ENCODE measurements around the gene TREX2. TPM values are rescaled to one million over a fixed set of nuclear protein-coding genes. Genes with fewer than 3 reads are reported as not detected.

TREX2 gene
- total RNA-seq, 2 experiments from 2014 or later: 3.7 to 6.7 TPM

- peak; percentile 48 for DNase-seq (ENCODE audit: low spot score)
- CTCF ChIA-PET (ENCODE audit: unreplicated experiment): no interaction called here
Observed at GRCh38 chrX:153438532-153438931, 7.3 kb downstream of the TREX2 start.

GRCh38 chrX:153435845-153436244 is 10.0 kb downstream of the TREX2 start:
- H3K4me3 ChIP-seq (ENCODE audit: low read depth, low read length, poor library complexity, severe bottlenecking): no peak overlapping the region
- ChIA-PET POLR2A (no interaction called here), CTCF (ENCODE audit: unreplicated experiment) (no interaction called here)
- H3K4me2 ChIP-seq (ENCODE audit: low read length): no peak overlapping the region
- H4K20me1 ChIP-seq (ENCODE audit: insufficient read depth, low read length): no peaks in the 10 kb centered on the region
- BruUV-seq (replicated peaks): no TSS peak
- no peaks in the 10 kb centered on the region for H3K9me3 ChIP-seq (ENCODE audit: low read length)
- H3K27ac ChIP-seq (ENCODE audit: low read depth, low read length, poor library complexity, severe bottlenecking): no peak overlapping the region
- TF ChIP-seq CTCF (conservative IDR thresholded peaks at IDR 0.05; ENCODE audit: low read length): no peak
- TF ChIP-seq EZH2phosphoT487 (IDR thresholded peaks at IDR 0.05; ENCODE audit: borderline replicate concordance, low read depth, low read length): no peak
- H3K36me3 ChIP-seq (ENCODE audit: insufficient read depth, low read length): no peaks in the 10 kb centered on the region
- no peaks in the 10 kb centered on the region for H3K9me2 ChIP-seq (ENCODE audit: insufficient read depth, low read length)
- DNase-seq (ENCODE audit: low spot score): no peak
- H2AFZ ChIP-seq (ENCODE audit: low read length): no peak overlapping the region
- H3K79me2 ChIP-seq (ENCODE audit: insufficient read depth, low read depth, low read length): no peaks in the 10 kb centered on the region
- H3K4me1 ChIP-seq (ENCODE audit: insufficient read depth, low read length, poor library complexity, severe bottlenecking): no peaks in the 10 kb centered on the region
- intact Hi-C loops (cut with micrococcal nuclease; ENCODE audit: unreplicated experiment): no loop called here

More at GRCh38 chrX:153438532-153438931, 7.3 kb downstream of the TREX2 start:
- POLR2A ChIA-PET: interaction anchor here (0.6 kb wide), 1 partner anchor 557 kb away, joined by 5 read pairs; no protein-coding TSS in a partner anchor
- Histone ChIP-seq H3K36me3 (ENCODE audit: insufficient read depth, low read length) (no peaks in the 10 kb centered on the region), H3K9me3 (ENCODE audit: low read length) (no peaks in the 10 kb centered on the region), H3K9me2 (ENCODE audit: insufficient read depth, low read length) (no peaks in the 10 kb centered on the region), H3K4me1 (ENCODE audit: insufficient read depth, low read length, poor library complexity, severe bottlenecking) (no peaks in the 10 kb centered on the region), H4K20me1 (ENCODE audit: insufficient read depth, low read length) (no peaks in the 10 kb centered on the region), H3K27ac (ENCODE audit: low read depth, low read length, poor library complexity, severe bottlenecking) (no peak overlapping the region), H3K79me2 (ENCODE audit: insufficient read depth, low read depth, low read length) (no peaks in the 10 kb centered on the region), H2AFZ (ENCODE audit: low read length) (no peak overlapping the region), H3K4me3 (ENCODE audit: low read depth, low read length, poor library complexity, severe bottlenecking) (no peak overlapping the region), H3K4me2 (ENCODE audit: low read length) (no peak overlapping the region)
- no TSS peak for BruUV-seq (replicated peaks)
- intact Hi-C loops (cut with micrococcal nuclease; ENCODE audit: unreplicated experiment): loop anchor here (1.0 kb wide), 1 partner anchor 406 kb away; no protein-coding TSS in a partner anchor
- TF ChIP-seq CTCF (conservative IDR thresholded peaks at IDR 0.05; ENCODE audit: low read length): peak; percentile 68
- TF ChIP-seq EZH2phosphoT487 (IDR thresholded peaks at IDR 0.05; ENCODE audit: borderline replicate concordance, low read depth, low read length): no peak

DNA sequence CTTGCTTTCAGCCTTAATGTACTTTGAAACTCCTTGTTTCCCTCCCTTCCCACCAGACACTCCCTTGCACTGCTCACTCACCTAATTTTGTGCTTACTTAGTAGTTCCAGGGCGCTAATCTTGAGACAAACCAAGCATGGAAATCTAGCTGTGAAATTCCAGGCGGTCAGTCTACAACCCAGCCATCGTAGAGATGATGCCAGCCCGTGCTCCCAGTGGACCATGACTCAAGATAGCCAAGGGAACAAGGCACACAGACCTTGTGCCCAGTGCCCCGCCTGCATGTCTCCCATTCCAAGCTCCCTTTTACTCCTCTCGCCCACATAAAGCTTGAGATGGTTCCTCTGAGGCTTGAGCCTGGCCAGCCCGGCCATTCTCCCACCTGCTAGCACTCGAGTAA is 11.1 kb downstream of the TREX2 start:
- DNase-seq (ENCODE audit: low spot score): no peak
- H3K36me3 ChIP-seq (ENCODE audit: insufficient read depth, low read length): no peaks in the 10 kb centered on the region
- ChIA-PET POLR2A (no interaction called here), CTCF (ENCODE audit: unreplicated experiment) (no interaction called here)
- no peak overlapping the region for H3K4me2 ChIP-seq (ENCODE audit: low read length)
- H4K20me1 ChIP-seq (ENCODE audit: insufficient read depth, low read length): no peaks in the 10 kb centered on the region
- H3K79me2 ChIP-seq (ENCODE audit: insufficient read depth, low read depth, low read length): no peaks in the 10 kb centered on the region
- H2AFZ ChIP-seq (ENCODE audit: low read length): no peak overlapping the region
- no peak overlapping the region for H3K27ac ChIP-seq (ENCODE audit: low read depth, low read length, poor library complexity, severe bottlenecking)
- H3K9me2 ChIP-seq (ENCODE audit: insufficient read depth, low read length): no peaks in the 10 kb centered on the region
- TF ChIP-seq EZH2phosphoT487 (IDR thresholded peaks at IDR 0.05; ENCODE audit: borderline replicate concordance, low read depth, low read length): no peak
- intact Hi-C loops (cut with micrococcal nuclease; ENCODE audit: unreplicated experiment): no loop called here
- H3K4me3 ChIP-seq (ENCODE audit: low read depth, low read length, poor library complexity, severe bottlenecking): no peak overlapping the region
- no TSS peak for BruUV-seq (replicated peaks)
- no peaks in the 10 kb centered on the region for H3K4me1 ChIP-seq (ENCODE audit: insufficient read depth, low read length, poor library complexity, severe bottlenecking)
- no peaks in the 10 kb centered on the region for H3K9me3 ChIP-seq (ENCODE audit: low read length)

Data from OCI-LY7 (cell line).